HCT116 (cell line): Measurements from ENCODE around the gene PPP2R2D. TPM values are rescaled to one million over a fixed set of nuclear protein-coding genes. Genes with fewer than 3 reads are reported as not detected.

Experiments
- ATAC-seq: fragments of 200-7000 bp; cut with Tn5 transposase; 2 replicates; pipeline ENCODE4 v1.9.1; 2020; ENCODE audit warnings: mild to moderate bottlenecking, moderate library complexity
- BruUV-seq: library from RNA; stranded (reverse); fragments of 400-500 nt; replicated peaks from 2 replicates; lab custom pipeline; 2021; lab: Mats Ljungman, UMichigan
- CTCF ChIA-PET: fragments of 300-600 bp; sonication (Branson Sonifier 250); formaldehyde crosslinking; loops from one replicate; lab custom pipeline; 2021; ENCODE audit warnings: antibody characterized with exemption; lab: Charles Lee
- POLR2A ChIA-PET: fragments of 300-600, 350-600 bp; sonication (Branson Sonifier 250); formaldehyde crosslinking; loops from one replicate; lab custom pipeline; 2021; ENCODE audit warnings: antibody characterized with exemption; lab: Charles Lee
- RAD21 ChIA-PET, 2 experiments: fragments of 300-600 bp; sonication (Branson Sonifier 250); formaldehyde crosslinking; loops; one replicate each; lab custom pipeline; 2023; ENCODE audit warnings: low total read pairs in 2 of 2; ENCODE audit not compliant: uncharacterized antibody in 2 of 2, unreplicated experiment in 2 of 2, low non-redundant PET in 1 of 2; lab: Charles Lee
- DNase-seq: peaks from one replicate; pipeline ENCODE4 v3.0.0-alpha.2; 2010; ENCODE audit warnings: low read depth, low spot score
- H2AFZ ChIP-seq: fragments of 200-600 bp; shearing (Covaris generic), sonication (generic); 2 replicates; pipeline ENCODE4 v1.6.1; 2017; ENCODE audit warnings: low read depth, mixed run types, mixed read lengths, antibody characterized with exemption, low read length; ENCODE audit not compliant: poor library complexity, severe bottlenecking
- H3K27ac ChIP-seq: 2 replicates; pipeline ENCODE4 v1.5.1; 2012; ENCODE audit warnings: low read depth, low read length
- H3K27me3 ChIP-seq: fragments of 200-600 bp; sonication (generic); 2 replicates; pipeline ENCODE4 v1.6.1; 2016; ENCODE audit warnings: mixed run types, low read length, mixed read lengths; ENCODE audit not compliant: insufficient read depth
- H3K36me3 ChIP-seq, 2 experiments: fragments of 200-500 bp in 1 of 2; fragments of 200-600 bp in 1 of 2; sonication (Bioruptor generic) in 1 of 2; sonication (generic) in 1 of 2; 2 replicates each; pipeline versions ENCODE4 v1.5.1 to v1.6.1; 2014 to 2016; ENCODE audit warnings: low read length in 2 of 2, inconsistent platforms in 1 of 2, mixed read lengths in 1 of 2, mixed run types in 1 of 2; ENCODE audit not compliant: insufficient read depth in 2 of 2, control insufficient read depth in 1 of 2
- H3K4me1 ChIP-seq, 2 experiments: fragments of 200-600 bp in 1 of 2; sonication (generic) in 1 of 2; 2 replicates each; pipeline versions ENCODE4 v1.5.1 to v1.6.1; 2012 to 2017; ENCODE audit warnings: low read length in 2 of 2, inconsistent platforms in 1 of 2, mild to moderate bottlenecking in 1 of 2, mixed read lengths in 1 of 2, mixed run types in 1 of 2, moderate library complexity in 1 of 2; ENCODE audit not compliant: insufficient read depth in 2 of 2, control insufficient read depth in 1 of 2
- H3K4me2 ChIP-seq: fragments of 200-600 bp; sonication (generic); 2 replicates; pipeline ENCODE4 v1.6.1; 2017; ENCODE audit warnings: mixed run types, low read length, mixed read lengths
- H3K4me3 ChIP-seq, 2 experiments: fragments of 200-600 bp in 1 of 2; sonication (generic) in 1 of 2; replicated peaks in 1 of 2; 2 replicates each; pipeline ENCODE4 v1.5.1; 2011 to 2016; ENCODE audit warnings: low read length in 2 of 2, control low read depth in 1 of 2, low read depth in 1 of 2, mild to moderate bottlenecking in 1 of 2, mixed read lengths in 1 of 2, mixed run types in 1 of 2
- H3K79me2 ChIP-seq: fragments of 200-600 bp; sonication (generic); 2 replicates; pipeline ENCODE4 v1.6.1; 2017; ENCODE audit warnings: mild to moderate bottlenecking, mixed run types, low read length, moderate library complexity, mixed read lengths; ENCODE audit not compliant: insufficient read depth
- H3K9ac ChIP-seq: fragments of 200-600 bp; sonication (generic); 2 replicates; pipeline ENCODE4 v1.6.1; 2016; ENCODE audit warnings: low read length, mixed read lengths
- H3K9me2 ChIP-seq: fragments of 200-600 bp; sonication (generic), shearing (Covaris generic); 2 replicates; pipeline ENCODE4 v1.6.1; 2017; ENCODE audit warnings: mixed run types, mild to moderate bottlenecking, moderate library complexity; ENCODE audit not compliant: insufficient read depth
- H3K9me3 ChIP-seq, 2 experiments: fragments of 200-500 bp in 1 of 2; fragments of 200-600 bp in 1 of 2; sonication (Bioruptor generic) in 1 of 2; sonication (generic) in 1 of 2; 2 replicates each; pipeline ENCODE4 v1.6.1; 2014 to 2017; ENCODE audit warnings: low read length in 2 of 2, mixed read lengths in 2 of 2, inconsistent platforms in 1 of 2, low read depth in 1 of 2, mild to moderate bottlenecking in 1 of 2, mixed run types in 1 of 2, moderate library complexity in 1 of 2; ENCODE audit not compliant: control insufficient read depth in 1 of 2, insufficient read depth in 1 of 2
- H4K20me1 ChIP-seq: fragments of 200-600 bp; sonication (generic), shearing (Covaris generic); 2 replicates; pipeline ENCODE4 v1.6.1; 2017; ENCODE audit warnings: mixed run types, mild to moderate bottlenecking, moderate library complexity; ENCODE audit not compliant: insufficient read depth
- CEBPB ChIP-seq: IDR thresholded peaks from 2 replicates; pipeline ENCODE4 v1.6.1; 2012; ENCODE audit warnings: low read depth
- EGR1 ChIP-seq: IDR thresholded peaks from 2 replicates; pipeline ENCODE4 v1.6.1; 2012; ENCODE audit warnings: low read depth
- ELF1 ChIP-seq: IDR thresholded peaks from 2 replicates; pipeline ENCODE4 v1.6.1; 2012; ENCODE audit warnings: low read depth, borderline replicate concordance
- EZH2 ChIP-seq: fragments of 200-600 bp; sonication (generic); IDR thresholded peaks from 2 replicates; pipeline ENCODE4 v1.6.1; 2017; ENCODE audit warnings: antibody characterized with exemption, mixed run types
- EZH2phosphoT487 ChIP-seq: fragments of 200-600 bp; IDR thresholded peaks from 2 replicates; pipeline ENCODE4 v1.6.1; 2018; ENCODE audit warnings: antibody characterized with exemption, borderline replicate concordance
- JUND ChIP-seq: IDR thresholded peaks from 2 replicates; pipeline ENCODE4 v1.6.1; 2012
- POLR2A ChIP-seq: IDR thresholded peaks from 2 replicates; pipeline ENCODE4 v1.7.0; 2011; ENCODE audit warnings: borderline replicate concordance; ENCODE audit not compliant: insufficient read depth, insufficient read length; ENCODE audit errors: extremely low read depth
- POLR2AphosphoS5 ChIP-seq: IDR thresholded peaks from 2 replicates; pipeline ENCODE4 v1.6.1; 2011; ENCODE audit warnings: mild to moderate bottlenecking, low read depth, low read length, moderate library complexity
- RAD21 ChIP-seq: IDR thresholded peaks from 2 replicates; pipeline ENCODE4 v1.6.1; 2012; ENCODE audit warnings: low read depth, mild to moderate bottlenecking
- SIN3A ChIP-seq: IDR thresholded peaks from 2 replicates; pipeline ENCODE4 v1.6.1; 2012; ENCODE audit warnings: low read depth
- SP1 ChIP-seq: IDR thresholded peaks from 2 replicates; pipeline ENCODE4 v1.6.1; 2012; ENCODE audit warnings: low read depth
- SRF ChIP-seq: IDR thresholded peaks from 2 replicates; pipeline ENCODE4 v1.6.1; 2012; ENCODE audit warnings: low read depth
- TCF7L2 ChIP-seq: IDR thresholded peaks from 2 replicates; pipeline ENCODE4 v1.7.0; 2011; ENCODE audit warnings: borderline replicate concordance, inconsistent platforms; ENCODE audit not compliant: insufficient read depth, insufficient read length; ENCODE audit errors: extremely low read depth
- YY1 ChIP-seq: IDR thresholded peaks from 2 replicates; pipeline ENCODE4 v1.6.1; 2011; ENCODE audit warnings: low read length, low read depth, moderate library complexity, mild to moderate bottlenecking; ENCODE audit not compliant: insufficient replicate concordance; ENCODE audit errors: extremely low read depth
- ZFX ChIP-seq: fragments of 450-650 bp; IDR thresholded peaks from 2 replicates; pipeline ENCODE4 v1.6.1; 2017
- ZNF274 ChIP-seq: fragments of 200-500 bp; sonication (Bioruptor generic); IDR thresholded peaks from 2 replicates; pipeline ENCODE4 v1.6.1; 2014; ENCODE audit warnings: mild to moderate bottlenecking, low read depth, low read length, inconsistent platforms
- intact Hi-C: fragments of 100-400 bp; cut with micrococcal nuclease; formaldehyde crosslinking; loops from 2 replicates; pipeline ENCODE4 v1.10.0; 2022
- total RNA-seq: library from RNA; stranded (reverse); gene quantifications from one replicate; pipeline ENCODE4 v1.2.1, GENCODE V29; 2021; ENCODE audit not compliant: unreplicated experiment
- TF ChIP-seq, protein P1 (sequence below): IDR thresholded peaks from 2 replicates; pipeline ENCODE4 v1.6.1; 2012; ENCODE audit warnings: low read depth
- TF ChIP-seq, protein P2 (sequence below): IDR thresholded peaks from 2 replicates; pipeline ENCODE4 v1.6.1; 2011; ENCODE audit warnings: mild to moderate bottlenecking, low read length, moderate library complexity; ENCODE audit not compliant: insufficient replicate concordance; ENCODE audit errors: extremely low read depth
- TF ChIP-seq, protein P3 (sequence below): IDR thresholded peaks from 2 replicates; pipeline ENCODE4 v1.6.1; 2012
- TF ChIP-seq, protein P4 (sequence below): IDR thresholded peaks from 2 replicates; pipeline ENCODE4 v1.6.1; 2012

The PPP2R2D gene
- total RNA-seq, 1 experiment from 2014 or later = 18.1 TPM

DNA sequence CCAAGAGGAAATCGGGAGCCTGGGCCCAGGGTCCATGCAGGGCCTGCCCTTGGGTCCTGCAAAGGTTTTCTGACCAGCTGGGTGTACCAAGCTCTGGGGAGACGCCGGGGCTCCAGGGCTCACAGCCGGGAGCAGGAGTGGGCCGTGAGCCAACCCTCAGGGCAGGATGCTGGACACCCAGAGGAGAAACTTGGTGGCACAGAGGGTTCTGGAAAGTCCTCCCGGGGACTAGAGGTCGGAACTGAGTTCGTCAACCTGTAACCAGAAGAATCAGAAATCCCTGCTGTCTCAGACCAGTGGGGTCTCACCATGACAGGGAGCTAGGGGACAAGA is 29.2 kb upstream of the PPP2R2D start:
- H3K4me1 ChIP-seq = no peaks in the 10 kb centered on the region
- no peak for DNase-seq
- POLR2A ChIA-PET = no interaction called here
- no TSS peak for BruUV-seq
- no peaks in the 10 kb centered on the region for H3K79me2 ChIP-seq
- CTCF ChIA-PET = no interaction called here
- TF ChIP-seq, protein P1, sequence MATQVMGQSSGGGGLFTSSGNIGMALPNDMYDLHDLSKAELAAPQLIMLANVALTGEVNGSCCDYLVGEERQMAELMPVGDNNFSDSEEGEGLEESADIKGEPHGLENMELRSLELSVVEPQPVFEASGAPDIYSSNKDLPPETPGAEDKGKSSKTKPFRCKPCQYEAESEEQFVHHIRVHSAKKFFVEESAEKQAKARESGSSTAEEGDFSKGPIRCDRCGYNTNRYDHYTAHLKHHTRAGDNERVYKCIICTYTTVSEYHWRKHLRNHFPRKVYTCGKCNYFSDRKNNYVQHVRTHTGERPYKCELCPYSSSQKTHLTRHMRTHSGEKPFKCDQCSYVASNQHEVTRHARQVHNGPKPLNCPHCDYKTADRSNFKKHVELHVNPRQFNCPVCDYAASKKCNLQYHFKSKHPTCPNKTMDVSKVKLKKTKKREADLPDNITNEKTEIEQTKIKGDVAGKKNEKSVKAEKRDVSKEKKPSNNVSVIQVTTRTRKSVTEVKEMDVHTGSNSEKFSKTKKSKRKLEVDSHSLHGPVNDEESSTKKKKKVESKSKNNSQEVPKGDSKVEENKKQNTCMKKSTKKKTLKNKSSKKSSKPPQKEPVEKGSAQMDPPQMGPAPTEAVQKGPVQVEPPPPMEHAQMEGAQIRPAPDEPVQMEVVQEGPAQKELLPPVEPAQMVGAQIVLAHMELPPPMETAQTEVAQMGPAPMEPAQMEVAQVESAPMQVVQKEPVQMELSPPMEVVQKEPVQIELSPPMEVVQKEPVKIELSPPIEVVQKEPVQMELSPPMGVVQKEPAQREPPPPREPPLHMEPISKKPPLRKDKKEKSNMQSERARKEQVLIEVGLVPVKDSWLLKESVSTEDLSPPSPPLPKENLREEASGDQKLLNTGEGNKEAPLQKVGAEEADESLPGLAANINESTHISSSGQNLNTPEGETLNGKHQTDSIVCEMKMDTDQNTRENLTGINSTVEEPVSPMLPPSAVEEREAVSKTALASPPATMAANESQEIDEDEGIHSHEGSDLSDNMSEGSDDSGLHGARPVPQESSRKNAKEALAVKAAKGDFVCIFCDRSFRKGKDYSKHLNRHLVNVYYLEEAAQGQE = no peak
- no peak for TF ChIP-seq POLR2A
- no peak for TF ChIP-seq ZNF274
- no peak for TF ChIP-seq EZH2
- TF ChIP-seq POLR2AphosphoS5 = no peak
- TF ChIP-seq EZH2phosphoT487 = no peak
- no peak for TF ChIP-seq JUND
- TF ChIP-seq ZFX = no peak
- no peak for TF ChIP-seq EGR1
- TF ChIP-seq, protein P2, sequence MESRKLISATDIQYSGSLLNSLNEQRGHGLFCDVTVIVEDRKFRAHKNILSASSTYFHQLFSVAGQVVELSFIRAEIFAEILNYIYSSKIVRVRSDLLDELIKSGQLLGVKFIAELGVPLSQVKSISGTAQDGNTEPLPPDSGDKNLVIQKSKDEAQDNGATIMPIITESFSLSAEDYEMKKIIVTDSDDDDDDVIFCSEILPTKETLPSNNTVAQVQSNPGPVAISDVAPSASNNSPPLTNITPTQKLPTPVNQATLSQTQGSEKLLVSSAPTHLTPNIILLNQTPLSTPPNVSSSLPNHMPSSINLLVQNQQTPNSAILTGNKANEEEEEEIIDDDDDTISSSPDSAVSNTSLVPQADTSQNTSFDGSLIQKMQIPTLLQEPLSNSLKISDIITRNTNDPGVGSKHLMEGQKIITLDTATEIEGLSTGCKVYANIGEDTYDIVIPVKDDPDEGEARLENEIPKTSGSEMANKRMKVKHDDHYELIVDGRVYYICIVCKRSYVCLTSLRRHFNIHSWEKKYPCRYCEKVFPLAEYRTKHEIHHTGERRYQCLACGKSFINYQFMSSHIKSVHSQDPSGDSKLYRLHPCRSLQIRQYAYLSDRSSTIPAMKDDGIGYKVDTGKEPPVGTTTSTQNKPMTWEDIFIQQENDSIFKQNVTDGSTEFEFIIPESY = no peak
- no peak for TF ChIP-seq YY1
- no peak for TF ChIP-seq TCF7L2
- TF ChIP-seq ELF1 = no peak
- TF ChIP-seq SIN3A = no peak
- TF ChIP-seq CEBPB = no peak
- no peak for TF ChIP-seq SRF
- TF ChIP-seq SP1 = no peak
- TF ChIP-seq RAD21 = no peak
- TF ChIP-seq, protein P3, sequence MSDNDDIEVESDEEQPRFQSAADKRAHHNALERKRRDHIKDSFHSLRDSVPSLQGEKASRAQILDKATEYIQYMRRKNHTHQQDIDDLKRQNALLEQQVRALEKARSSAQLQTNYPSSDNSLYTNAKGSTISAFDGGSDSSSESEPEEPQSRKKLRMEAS = no peak
- TF ChIP-seq, protein P4, sequence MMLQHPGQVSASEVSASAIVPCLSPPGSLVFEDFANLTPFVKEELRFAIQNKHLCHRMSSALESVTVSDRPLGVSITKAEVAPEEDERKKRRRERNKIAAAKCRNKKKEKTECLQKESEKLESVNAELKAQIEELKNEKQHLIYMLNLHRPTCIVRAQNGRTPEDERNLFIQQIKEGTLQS = no peak
- TF ChIP-seq, all 23 proteins: peak for 0
- no peaks in the 10 kb centered on the region for H4K20me1 ChIP-seq
- intact Hi-C loops = loop anchor here (10.0 kb wide), 1 partner anchor 417 kb away; no protein-coding TSS in a partner anchor
- no peaks in the 10 kb centered on the region for H3K27me3 ChIP-seq
- no peaks in the 10 kb centered on the region for H3K9me3 ChIP-seq
- no peaks in the 10 kb centered on the region for H3K9me2 ChIP-seq
- no peak overlapping the region for H3K4me2 ChIP-seq
- no peak overlapping the region for H3K4me3 ChIP-seq
- no peak for ATAC-seq
- no peak overlapping the region for H3K9ac ChIP-seq
- no peaks in the 10 kb centered on the region for H3K36me3 ChIP-seq
- H2AFZ ChIP-seq = no peak overlapping the region
- RAD21 ChIA-PET = no interaction called here
- H3K27ac ChIP-seq = no peak overlapping the region
